SK-N-SH (cell line): ENCODE measurements around the gene MPDU1. TPM values are rescaled to one million over a fixed set of nuclear protein-coding genes. Genes with fewer than 3 reads are reported as not detected.

Source experiments
- CTCF ChIA-PET: fragments of 300-600, 350-600 bp; formaldehyde crosslinking; extraction: SDS; loops from one replicate; lab custom pipeline; 2021; lab: Yijun Ruan, JAX
- POLR2A ChIA-PET: fragments of 350-600 bp; sonication (Branson Sonifier 250); formaldehyde crosslinking; extraction: SDS; loops from one replicate; lab custom pipeline; 2020; ENCODE audit warnings: antibody characterized with exemption, inconsistent platforms; lab: Yijun Ruan, JAX
- DNase-seq: peaks from one replicate; pipeline ENCODE4 v3.0.0; 2012
- H2AFZ ChIP-seq: fragments of 200-600 bp; sonication (generic); 2 replicates; pipeline ENCODE4 v1.8.1; 2016; ENCODE audit warnings: antibody characterized with exemption, mild to moderate bottlenecking, low read depth
- H3F3A ChIP-seq: fragments of 200-600 bp; sonication (generic); replicated peaks from 2 replicates; pipeline ENCODE3; 2016; ENCODE audit warnings: antibody characterized with exemption, mild to moderate bottlenecking; ENCODE audit not compliant: insufficient read depth
- H3K27ac ChIP-seq, 2 experiments: fragments of 200-500 bp in 1 of 2; fragments of 200-600 bp in 1 of 2; sonication (Bioruptor generic) in 1 of 2; sonication (generic), shearing (Covaris generic) in 1 of 2; 2 replicates each; pipeline versions ENCODE4 v1.5.1 to v1.6.1; 2014 to 2016; ENCODE audit warnings: low read depth in 2 of 2, inconsistent platforms in 1 of 2, low read length in 1 of 2, mild to moderate bottlenecking in 1 of 2, mixed read lengths in 1 of 2
- H3K27me3 ChIP-seq: fragments of 200-600 bp; sonication (generic), shearing (Covaris generic); 2 replicates; pipeline ENCODE4 v1.6.1; 2016; ENCODE audit warnings: mixed run types; ENCODE audit not compliant: insufficient read depth
- H3K36me3 ChIP-seq, 2 experiments: fragments of 200-500 bp in 1 of 2; fragments of 200-600 bp in 1 of 2; sonication (Bioruptor generic) in 1 of 2; sonication (generic) in 1 of 2; replicated peaks in 1 of 2; 2 replicates each; pipeline versions ENCODE3 to v1.5.1; 2014 to 2016; ENCODE audit warnings: low read length in 1 of 2, mild to moderate bottlenecking in 1 of 2; ENCODE audit not compliant: insufficient read depth in 2 of 2, control insufficient read depth in 1 of 2
- H3K4me1 ChIP-seq, 2 experiments: fragments of 200-500 bp in 1 of 2; fragments of 200-600 bp in 1 of 2; sonication (Bioruptor generic) in 1 of 2; sonication (generic), shearing (Covaris generic) in 1 of 2; 2 replicates each; pipeline versions ENCODE4 v1.5.1 to v1.6.1; 2014 to 2016; ENCODE audit warnings: low read depth in 1 of 2, low read length in 1 of 2, mixed run types in 1 of 2; ENCODE audit not compliant: insufficient read depth in 2 of 2, control insufficient read depth in 1 of 2
- H3K4me2 ChIP-seq: fragments of 200-600 bp; sonication (generic), shearing (Covaris generic); 2 replicates; pipeline ENCODE4 v1.6.1; 2017; ENCODE audit warnings: mixed run types
- H3K4me3 ChIP-seq, 2 experiments: fragments of 200-500 bp in 1 of 2; fragments of 200-600 bp in 1 of 2; sonication (Bioruptor generic) in 1 of 2; sonication (generic), shearing (Covaris generic) in 1 of 2; 2 replicates each; pipeline versions ENCODE4 v1.5.1 to v1.8.1; 2014 to 2016; ENCODE audit warnings: low read depth in 2 of 2, inconsistent platforms in 1 of 2, low read length in 1 of 2, mild to moderate bottlenecking in 1 of 2, mixed read lengths in 1 of 2, moderate library complexity in 1 of 2
- H3K79me2 ChIP-seq: fragments of 200-600 bp; sonication (generic); 2 replicates; pipeline ENCODE4 v1.8.1; 2017; ENCODE audit warnings: mild to moderate bottlenecking; ENCODE audit not compliant: insufficient read depth
- H3K9ac ChIP-seq: fragments of 200-600 bp; sonication (generic); 2 replicates; pipeline ENCODE4 v1.6.1; 2017; ENCODE audit warnings: mixed run types
- H3K9me2 ChIP-seq: fragments of 200-600 bp; sonication (generic); 2 replicates; pipeline ENCODE4 v1.6.1; 2017; ENCODE audit warnings: mixed run types
- H3K9me3 ChIP-seq: fragments of 200-600 bp; sonication (generic); 2 replicates; pipeline ENCODE4 v1.6.1; 2017; ENCODE audit warnings: mixed run types, mild to moderate bottlenecking, moderate library complexity
- H4K20me1 ChIP-seq: fragments of 200-600 bp; sonication (generic); 2 replicates; pipeline ENCODE4 v1.6.1; 2017; ENCODE audit warnings: mild to moderate bottlenecking, mixed run types; ENCODE audit not compliant: insufficient read depth
- CHD2 ChIP-seq: fragments of 150-350 bp; IDR thresholded peaks from 2 replicates; pipeline ENCODE4 v1.6.1; 2018; ENCODE audit warnings: low read length; ENCODE audit not compliant: partially characterized antibody
- ELF1 ChIP-seq: IDR thresholded peaks from 2 replicates; pipeline ENCODE4 v1.4.0; 2012
- FOXJ3 ChIP-seq: sonication (generic); formaldehyde crosslinking; IDR thresholded peaks from 2 replicates; pipeline ENCODE4 v1.5.1; 2020; ENCODE audit warnings: mild to moderate bottlenecking, missing genetic modification reagents
- GABPA ChIP-seq: IDR thresholded peaks from 2 replicates; pipeline ENCODE4 v1.4.0; 2012; ENCODE audit warnings: low read depth, mild to moderate bottlenecking
- MAX ChIP-seq: IDR thresholded peaks from 2 replicates; pipeline ENCODE4 v1.4.0; 2012; ENCODE audit warnings: low read depth
- MXI1 ChIP-seq: IDR thresholded peaks from 2 replicates; pipeline ENCODE4 v1.6.1; 2012; ENCODE audit warnings: mild to moderate bottlenecking, low read depth, low read length, improper control_type of control experiment
- RAD21 ChIP-seq: IDR thresholded peaks from 2 replicates; pipeline ENCODE4 v1.6.1; 2012; ENCODE audit warnings: mild to moderate bottlenecking, low read length
- RXRA ChIP-seq: IDR thresholded peaks from 2 replicates; pipeline ENCODE4 v1.4.0; 2012; ENCODE audit warnings: low read depth, mild to moderate bottlenecking, borderline replicate concordance
- TAF1 ChIP-seq: IDR thresholded peaks from 2 replicates; pipeline ENCODE4 v1.6.1; 2012; ENCODE audit warnings: low read depth, mild to moderate bottlenecking, low read length, moderate library complexity, borderline replicate concordance
- WGBS: methylation state at CpG from one replicate; pipeline ENCODE4 v1.1.6; 2017; ENCODE audit warnings: low lambda C conversion rate; 5-methylcytosine and 5-hydroxymethylcytosine counted together
- polyA plus RNA-seq, 3 experiments: library from polyadenylated mRNA; depleted of rRNA; stranded (reverse); fragments of >200 nt; gene quantifications; 2 replicates each; pipeline ENCODE4 v1.2.3, GENCODE V29; 2012
- TF ChIP-seq, protein P1 (sequence below): IDR thresholded peaks from 2 replicates; pipeline ENCODE4 v1.4.0; 2012; ENCODE audit warnings: low read depth, borderline replicate concordance

Gene MPDU1
- polyA plus RNA-seq, 1 of the 3 experiments (the other 2 are of a cell fraction), result 126 TPM

DNA sequence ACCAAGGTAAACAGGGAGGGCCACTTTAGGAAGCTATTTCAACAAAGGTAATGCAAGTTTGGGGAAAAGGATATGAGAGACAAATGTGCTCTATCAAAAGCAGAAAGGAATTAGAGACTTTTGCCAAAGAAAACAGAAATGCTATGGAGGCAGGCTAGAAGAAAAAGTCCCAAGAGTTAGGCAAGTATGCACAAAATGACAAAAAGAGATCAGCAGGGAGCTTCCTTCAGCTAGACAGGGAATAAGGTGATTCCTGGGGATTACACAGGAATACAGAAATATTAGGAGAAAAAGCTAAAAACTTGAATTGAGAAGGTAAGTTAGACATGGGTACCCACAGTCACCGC is 28.6 kb downstream of the MPDU1 start:
- peaks cover 56% of the 10 kb centered on the region for H4K20me1 ChIP-seq
- H3F3A ChIP-seq, result peaks cover 4% of the 10 kb centered on the region
- H3K36me3 ChIP-seq, result peaks cover 11 to 34% of the 10 kb centered on the region in 2 experiments
- H3K9ac ChIP-seq, result no peak overlapping the region
- ChIA-PET POLR2A (no interaction called here), CTCF (interaction anchor here (1.2 to 2.9 kb wide), 6 partner anchors 11 to 104 kb away, joined by 3 to 14 read pairs (median 6); partner anchors contain the start of genes SOX15, TP53 and WRAP53)
- WGBS, result 97% methylated on average over 1 of the region's 1 CpG
- no peaks in the 10 kb centered on the region for H3K9me3 ChIP-seq
- peak overlapping the region; percentile 93 for H3K4me2 ChIP-seq
- peak overlapping the region; percentile 1 to 27; a peak in 2 of 4 replicates for H3K27ac ChIP-seq
- no peaks in the 10 kb centered on the region for H3K27me3 ChIP-seq
- peak overlapping the region in 1 of 2 experiments; percentile 90; a peak in 1 of 4 replicates for H3K4me3 ChIP-seq
- DNase-seq, result no peak
- H3K4me1 ChIP-seq, result peaks cover 0 to 18% of the 10 kb centered on the region in 2 experiments; a peak in 3 of 4 replicates
- H2AFZ ChIP-seq, result no peak overlapping the region
- H3K79me2 ChIP-seq, result peaks cover 70% of the 10 kb centered on the region
- no peaks in the 10 kb centered on the region for H3K9me2 ChIP-seq
- no peak for TF ChIP-seq RXRA
- no peak for TF ChIP-seq GABPA
- no peak for TF ChIP-seq FOXJ3 (CRISPR knock-in tag)

- DNase-seq, result no peak
- peaks cover 54% of the 10 kb centered on the region for H3K79me2 ChIP-seq
- peak overlapping the region; percentile 77 to 90 for H3K4me3 ChIP-seq
- peak overlapping the region; percentile 75 to 84 for H3K27ac ChIP-seq
- peaks cover 4% of the 10 kb centered on the region for H3F3A ChIP-seq
- WGBS, result 8% methylated on average over 19 of the region's 20 CpGs
- peak overlapping the region; percentile 85 for H3K9ac ChIP-seq
- peaks cover 0 to 18% of the 10 kb centered on the region in 2 experiments; a peak in 3 of 4 replicates for H3K4me1 ChIP-seq
- TF ChIP-seq MXI1 (peak; percentile 17; the same call in 1 of the 2 replicates), MAX (peak; percentile 47; the same call in 1 of the 2 replicates), RAD21 (0 out of 2 replicates have a peak, but pooled peaks have one; percentile 10), ELF1 (no peak), TAF1 (no peak), CHD2 (no peak)
- TF ChIP-seq, protein P1, sequence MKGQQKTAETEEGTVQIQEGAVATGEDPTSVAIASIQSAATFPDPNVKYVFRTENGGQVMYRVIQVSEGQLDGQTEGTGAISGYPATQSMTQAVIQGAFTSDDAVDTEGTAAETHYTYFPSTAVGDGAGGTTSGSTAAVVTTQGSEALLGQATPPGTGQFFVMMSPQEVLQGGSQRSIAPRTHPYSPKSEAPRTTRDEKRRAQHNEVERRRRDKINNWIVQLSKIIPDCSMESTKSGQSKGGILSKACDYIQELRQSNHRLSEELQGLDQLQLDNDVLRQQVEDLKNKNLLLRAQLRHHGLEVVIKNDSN, result no peak
- peaks cover 48% of the 10 kb centered on the region for H4K20me1 ChIP-seq
- no peak overlapping the region for H2AFZ ChIP-seq
- CTCF ChIA-PET, result interaction anchor here (0.7 to 2.1 kb wide), 11 partner anchors 13 to 74 kb away, joined by 3 to 14 read pairs (median 6); partner anchors contain the start of genes ATP1B2, CD68, MPDU1 and SAT2
- POLR2A ChIA-PET, result interaction anchor here (0.7 to 2.4 kb wide), 4 partner anchors 13 to 74 kb away, joined by 3 to 19 read pairs (median 9); partner anchors contain the start of genes SAT2, TP53 and WRAP53
- H3K36me3 ChIP-seq, result peaks cover 11 to 23% of the 10 kb centered on the region in 2 experiments
- H3K9me2 ChIP-seq, result no peaks in the 10 kb centered on the region
- H3K4me2 ChIP-seq, result peak overlapping the region; percentile 93
- H3K27me3 ChIP-seq, result no peaks in the 10 kb centered on the region
- no peaks in the 10 kb centered on the region for H3K9me3 ChIP-seq
These were observed 30.2 kb downstream of the MPDU1 start for GRCh38 chr17:7613769-7614424.
